ENCODE measurements around the gene ZFHX3. TPM values are rescaled to one million over a fixed set of nuclear protein-coding genes. Genes with fewer than 3 reads are reported as not detected.

ZFHX3 gene
- total RNA-seq, 1 experiment from 2014 or later, result 13.6 TPM

DNA sequence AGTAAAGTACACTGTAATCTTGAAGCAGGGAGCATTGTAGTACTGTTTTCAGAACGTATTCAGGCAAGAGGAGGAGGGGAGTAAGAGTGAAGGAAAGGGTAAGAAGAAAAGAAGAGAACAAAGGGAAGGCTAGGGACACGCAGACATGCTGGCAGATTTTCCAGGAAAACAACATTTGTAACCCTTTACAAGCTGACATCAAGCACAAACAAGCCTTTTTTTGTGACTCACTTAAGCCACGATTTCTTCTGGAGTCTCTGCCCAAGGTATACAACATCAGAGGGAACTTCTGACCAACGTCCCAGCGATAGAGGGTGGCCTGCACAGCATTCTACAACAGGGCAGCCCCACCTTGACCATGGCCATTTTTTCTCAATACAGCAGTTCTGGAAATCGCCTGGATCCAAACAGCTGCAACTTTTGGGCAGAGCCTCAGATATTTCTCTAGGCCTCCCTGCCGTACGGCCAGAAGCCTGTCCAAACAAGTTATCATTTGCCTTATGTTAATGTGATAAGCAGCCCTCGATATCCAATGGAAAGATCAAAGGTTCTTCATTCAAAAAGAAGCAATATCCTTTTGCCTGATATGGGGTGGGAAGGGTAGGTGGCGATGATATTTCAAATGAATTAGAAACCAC is 247.3 kb downstream of the ZFHX3 start:
- Mint-ChIP-seq H3K36me3 (ENCODE audit: insufficient read depth, unreplicated experiment) (no peaks in the 10 kb centered on the region), H3K27ac (ENCODE audit: unreplicated experiment) (no peak overlapping the region), H3K9me3 (ENCODE audit: low read depth, unreplicated experiment) (peaks cover 1% of the 10 kb centered on the region), H3K4me1 (ENCODE audit: low read depth, unreplicated experiment) (no peaks in the 10 kb centered on the region), H3K4me3 (ENCODE audit: low read depth, unreplicated experiment) (no peak overlapping the region), H3K27me3 (ENCODE audit: unreplicated experiment) (no peaks in the 10 kb centered on the region)
- CTCF ChIA-PET, result no interaction called here
- TF ChIP-seq, protein P1, sequence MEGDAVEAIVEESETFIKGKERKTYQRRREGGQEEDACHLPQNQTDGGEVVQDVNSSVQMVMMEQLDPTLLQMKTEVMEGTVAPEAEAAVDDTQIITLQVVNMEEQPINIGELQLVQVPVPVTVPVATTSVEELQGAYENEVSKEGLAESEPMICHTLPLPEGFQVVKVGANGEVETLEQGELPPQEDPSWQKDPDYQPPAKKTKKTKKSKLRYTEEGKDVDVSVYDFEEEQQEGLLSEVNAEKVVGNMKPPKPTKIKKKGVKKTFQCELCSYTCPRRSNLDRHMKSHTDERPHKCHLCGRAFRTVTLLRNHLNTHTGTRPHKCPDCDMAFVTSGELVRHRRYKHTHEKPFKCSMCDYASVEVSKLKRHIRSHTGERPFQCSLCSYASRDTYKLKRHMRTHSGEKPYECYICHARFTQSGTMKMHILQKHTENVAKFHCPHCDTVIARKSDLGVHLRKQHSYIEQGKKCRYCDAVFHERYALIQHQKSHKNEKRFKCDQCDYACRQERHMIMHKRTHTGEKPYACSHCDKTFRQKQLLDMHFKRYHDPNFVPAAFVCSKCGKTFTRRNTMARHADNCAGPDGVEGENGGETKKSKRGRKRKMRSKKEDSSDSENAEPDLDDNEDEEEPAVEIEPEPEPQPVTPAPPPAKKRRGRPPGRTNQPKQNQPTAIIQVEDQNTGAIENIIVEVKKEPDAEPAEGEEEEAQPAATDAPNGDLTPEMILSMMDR (IDR thresholded peaks at IDR 0.05; ENCODE audit: unreplicated experiment), result no peak
- no TSS peak for BruUV-seq (replicated peaks)
- no peak for DNase-seq
- intact Hi-C loops (cut with micrococcal nuclease; ENCODE audit: unreplicated experiment), result no loop called here

DNA sequence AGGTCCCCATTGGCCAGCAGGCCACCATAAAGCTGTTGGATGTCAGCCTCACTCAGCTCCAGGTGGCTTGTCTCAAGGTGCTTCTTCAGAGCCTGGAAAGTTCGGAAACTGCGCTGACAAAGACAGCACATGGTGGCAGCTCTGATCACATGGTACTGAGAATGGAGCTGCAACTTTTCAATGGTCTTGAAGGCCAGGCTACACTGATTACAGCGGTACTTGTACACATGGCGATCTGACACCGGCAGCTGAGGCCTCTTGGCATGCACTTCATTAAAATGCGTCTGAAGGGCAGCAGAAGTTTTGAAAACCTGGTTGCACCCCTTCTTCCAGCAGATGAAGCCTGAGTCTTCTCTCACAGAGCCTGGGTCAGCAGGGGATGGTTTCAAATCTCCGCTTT is 249.7 kb downstream of the ZFHX3 start:
- Mint-ChIP-seq H3K27me3 (ENCODE audit: unreplicated experiment) (no peaks in the 10 kb centered on the region), H3K4me1 (ENCODE audit: low read depth, unreplicated experiment) (no peaks in the 10 kb centered on the region), H3K4me3 (ENCODE audit: low read depth, unreplicated experiment) (no peak overlapping the region), H3K27ac (ENCODE audit: unreplicated experiment) (no peak overlapping the region), H3K9me3 (ENCODE audit: low read depth, unreplicated experiment) (peaks cover 2% of the 10 kb centered on the region), H3K36me3 (ENCODE audit: insufficient read depth, unreplicated experiment) (peaks cover 8% of the 10 kb centered on the region)
- intact Hi-C loops (cut with micrococcal nuclease; ENCODE audit: unreplicated experiment), result no loop called here
- TF ChIP-seq, protein P1 (IDR thresholded peaks at IDR 0.05; ENCODE audit: unreplicated experiment), result no peak
- CTCF ChIA-PET, result interaction anchor here (0.9 kb wide), 1 partner anchor 8 kb away, joined by 3 read pairs; no protein-coding TSS in a partner anchor
- DNase-seq, result no peak
- no TSS peak for BruUV-seq (replicated peaks)

DNA sequence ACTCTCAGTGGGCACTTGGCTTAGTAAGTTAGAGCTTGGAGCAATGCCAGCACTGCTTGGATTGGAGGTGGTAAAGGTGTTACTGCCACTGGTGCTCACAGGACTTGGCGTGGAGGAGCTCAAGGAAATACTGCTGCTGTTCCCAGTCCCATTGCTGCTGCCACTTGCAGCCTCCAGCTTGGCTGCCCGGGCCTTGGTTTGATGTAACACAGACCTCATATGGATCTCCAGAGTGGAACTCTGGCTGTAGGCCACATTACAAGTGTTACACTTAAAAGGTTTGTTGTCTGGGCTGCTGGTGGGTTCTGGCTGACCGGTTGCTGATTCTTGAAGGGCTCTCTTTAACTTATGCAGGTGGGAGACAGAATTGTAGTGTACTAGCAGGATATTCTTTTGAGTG is 250.3 kb downstream of the ZFHX3 start:
- TF ChIP-seq, protein P1 (IDR thresholded peaks at IDR 0.05; ENCODE audit: unreplicated experiment), result no peak
- no TSS peak for BruUV-seq (replicated peaks)
- CTCF ChIA-PET, result interaction anchor here (0.9 kb wide), 1 partner anchor 9 kb away, joined by 3 read pairs; no protein-coding TSS in a partner anchor
- no peak for DNase-seq
- intact Hi-C loops (cut with micrococcal nuclease; ENCODE audit: unreplicated experiment), result no loop called here
- Mint-ChIP-seq H3K9me3 (ENCODE audit: low read depth, unreplicated experiment) (peaks cover 2% of the 10 kb centered on the region), H3K36me3 (ENCODE audit: insufficient read depth, unreplicated experiment) (peaks cover 8% of the 10 kb centered on the region), H3K4me3 (ENCODE audit: low read depth, unreplicated experiment) (no peak overlapping the region), H3K4me1 (ENCODE audit: low read depth, unreplicated experiment) (no peaks in the 10 kb centered on the region), H3K27me3 (ENCODE audit: unreplicated experiment) (no peaks in the 10 kb centered on the region), H3K27ac (ENCODE audit: unreplicated experiment) (no peak overlapping the region)

DNA sequence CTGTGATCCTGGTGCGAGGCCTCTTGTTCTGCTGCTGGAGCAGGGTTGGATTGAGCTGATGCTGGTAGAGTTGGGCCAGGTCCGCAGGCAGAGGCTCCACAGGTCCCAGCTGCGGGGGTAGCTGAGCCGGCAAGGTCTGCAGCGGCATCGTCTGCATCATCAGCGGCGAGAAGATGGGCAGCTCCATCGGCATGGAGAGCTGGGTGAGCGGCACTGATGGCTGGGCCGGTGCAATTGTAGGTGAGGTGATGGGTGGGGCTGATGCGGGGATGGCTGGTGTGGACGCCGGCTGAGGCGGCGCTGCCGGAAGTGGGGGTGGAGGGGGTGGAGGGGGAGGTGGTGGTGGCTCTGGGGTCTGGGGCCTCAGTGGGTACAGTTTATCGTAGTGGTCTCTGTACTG is 251.7 kb downstream of the ZFHX3 start:
- no peak for DNase-seq
- CTCF ChIA-PET, result interaction anchor here (1.5 kb wide), 1 partner anchor 30 kb away, joined by 3 read pairs; no protein-coding TSS in a partner anchor
- no peak overlapping the region for H3K4me3 Mint-ChIP-seq (ENCODE audit: low read depth, unreplicated experiment)
- H3K36me3 Mint-ChIP-seq (ENCODE audit: insufficient read depth, unreplicated experiment), result peaks cover 8% of the 10 kb centered on the region
- intact Hi-C loops (cut with micrococcal nuclease; ENCODE audit: unreplicated experiment), result no loop called here
- no peaks in the 10 kb centered on the region for H3K4me1 Mint-ChIP-seq (ENCODE audit: low read depth, unreplicated experiment)
- BruUV-seq (replicated peaks), result no TSS peak
- H3K27me3 Mint-ChIP-seq (ENCODE audit: unreplicated experiment), result no peaks in the 10 kb centered on the region
- peaks cover 2% of the 10 kb centered on the region for H3K9me3 Mint-ChIP-seq (ENCODE audit: low read depth, unreplicated experiment)
- H3K27ac Mint-ChIP-seq (ENCODE audit: unreplicated experiment), result no peak overlapping the region
- TF ChIP-seq, protein P1 (IDR thresholded peaks at IDR 0.05; ENCODE audit: unreplicated experiment), result no peak
